GM18511 (cell line): ENCODE results near the gene SLC2A1.

ENCODE experiments used
- ATAC-seq: cut with Tn5 transposase; IDR thresholded peaks from one replicate; pipeline ENCODE4 v1.9.1; 2021; ENCODE audit warnings: mild to moderate bottlenecking, moderate library complexity; ENCODE audit not compliant: unreplicated experiment

The SLC2A1 gene

DNA sequence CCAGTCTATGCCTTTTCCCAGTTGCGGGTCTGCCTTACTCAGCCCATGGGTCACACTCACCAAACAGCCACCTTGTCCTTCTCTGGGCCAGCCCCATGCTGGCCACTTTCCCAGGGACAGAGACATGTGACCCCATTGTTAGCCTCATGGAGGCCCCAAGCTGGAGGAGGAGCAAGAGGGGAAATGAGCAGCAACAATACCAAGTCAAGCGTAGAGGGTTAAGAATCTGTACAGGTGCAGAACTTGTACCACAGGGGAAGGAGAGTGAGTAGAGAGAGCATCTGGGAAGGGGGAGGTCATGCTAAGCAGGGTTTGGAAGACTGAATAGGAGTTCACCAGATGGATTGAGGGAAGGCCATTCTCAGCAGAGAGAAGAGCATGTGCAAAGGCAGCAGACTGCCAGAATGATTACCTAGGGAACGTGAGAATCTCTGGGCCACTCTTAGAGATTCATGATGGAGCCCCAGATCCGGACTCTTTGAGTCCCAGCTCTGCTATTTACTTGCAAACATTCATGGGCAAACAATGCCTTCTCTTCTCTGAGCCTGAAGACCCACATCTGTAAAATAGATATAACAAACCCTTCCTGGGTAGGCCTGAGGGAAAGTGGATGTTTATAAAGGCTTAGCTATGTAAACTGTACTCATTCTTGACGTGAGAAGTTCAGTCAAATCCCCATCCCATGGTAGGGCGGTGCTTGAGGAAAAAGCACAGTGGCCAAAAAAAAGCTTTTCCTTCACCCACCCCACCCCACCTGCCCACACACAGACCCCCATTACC, 2.8 kb upstream of the SLC2A1 start:
- ATAC-seq, result no peak

GRCh38 chr1:42960566-42961311, 2.1 kb upstream of the SLC2A1 start:
- no peak for ATAC-seq

GRCh38 chr1:42960122-42960390, 1.4 kb upstream of the SLC2A1 start:
- no peak for ATAC-seq

- peak; percentile 58 for ATAC-seq
Measured at GRCh38 chr1:42957880-42958487, 684 bp downstream of the SLC2A1 start.

DNA sequence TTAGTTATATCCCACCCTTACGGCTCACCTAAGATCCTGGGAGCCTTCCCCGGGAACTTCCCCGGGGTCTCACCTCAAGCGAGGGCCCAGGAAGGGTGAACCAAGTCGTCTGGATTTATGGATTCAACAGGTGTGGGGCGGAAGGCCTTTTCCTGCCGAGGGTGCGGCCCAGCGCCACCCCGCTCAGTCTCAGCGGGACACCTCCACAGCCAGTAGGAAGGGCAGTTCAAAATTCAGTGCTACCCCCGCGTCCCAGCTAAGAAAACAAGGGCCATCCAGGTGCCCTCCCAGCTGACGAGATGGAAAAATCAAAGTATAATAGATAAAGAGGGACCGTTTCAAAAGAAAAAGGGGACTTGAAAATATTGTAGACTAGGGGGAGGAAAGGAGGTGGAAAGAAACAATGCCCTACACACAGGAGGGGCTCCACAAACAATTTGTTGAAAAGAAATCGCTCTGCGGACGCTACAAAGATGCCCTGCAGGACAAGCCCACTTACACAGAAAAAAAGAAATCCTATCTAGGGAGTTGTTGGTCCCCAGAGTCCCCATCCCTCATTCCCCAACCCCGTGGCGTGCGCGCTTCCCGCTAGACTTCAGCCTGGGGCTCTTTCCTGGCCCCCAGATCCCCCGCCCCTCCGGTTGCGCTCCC, 1.3 kb downstream of the SLC2A1 start:
- no peak for ATAC-seq

DNA sequence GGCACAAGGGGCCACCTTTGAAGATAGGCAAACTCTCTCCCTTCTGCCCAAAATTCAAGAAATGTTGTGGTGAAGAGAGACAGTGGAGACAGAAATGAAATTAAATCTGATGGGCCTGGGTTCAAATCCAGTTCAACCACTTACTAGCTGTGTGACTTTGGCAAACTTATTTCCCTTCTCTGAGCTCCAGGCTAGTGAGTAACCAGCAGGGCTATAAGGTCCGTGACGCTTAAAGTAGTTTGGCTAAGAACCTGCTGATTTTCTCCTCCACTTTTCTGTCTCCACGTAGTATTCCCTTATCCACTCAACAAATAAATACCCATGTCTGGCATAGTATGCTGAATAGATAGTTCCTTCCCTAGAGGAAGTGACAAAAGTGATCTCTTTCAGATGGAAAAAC, 1.9 kb downstream of the SLC2A1 start:
- ATAC-seq, result no peak

- ATAC-seq, result no peak
Measured at GRCh38 chr1:42955311-42956063, 3.2 kb downstream of the SLC2A1 start.

- no peak for ATAC-seq
Measured at GRCh38 chr1:42953182-42954180, 5.2 kb downstream of the SLC2A1 start.

DNA sequence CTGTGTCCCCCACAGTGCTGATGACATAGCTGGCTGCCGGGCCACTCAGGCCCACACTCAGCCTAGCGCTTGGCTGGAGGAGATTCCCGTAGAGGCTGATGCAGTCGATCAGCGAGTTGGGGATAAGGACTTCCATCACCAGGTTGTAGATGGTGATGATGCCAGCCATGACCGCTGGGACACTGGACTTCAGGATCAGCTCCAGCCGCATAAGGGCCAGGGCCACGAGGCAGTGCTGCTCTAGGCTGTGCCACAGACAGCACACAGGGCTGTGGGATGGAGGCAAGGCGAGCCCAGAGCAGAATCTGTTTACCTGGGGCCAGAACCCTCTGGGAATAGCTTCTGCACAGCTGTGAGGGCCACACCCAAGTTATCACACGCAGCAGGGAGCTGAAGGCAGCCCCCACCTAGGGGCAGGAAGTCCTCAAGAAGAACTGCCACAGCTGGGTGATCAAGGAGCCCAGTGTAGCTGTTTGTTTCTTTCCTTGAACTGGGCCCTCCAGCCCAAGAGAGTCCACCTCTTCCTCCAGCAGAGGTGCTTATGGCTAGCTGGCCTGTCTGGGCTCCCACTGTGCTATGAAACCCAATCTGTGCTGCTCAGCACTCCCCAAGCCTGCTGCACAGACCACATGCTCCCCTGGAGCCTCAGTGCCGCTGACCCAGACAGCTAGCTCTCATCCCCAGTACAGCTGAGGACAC, 6.2 kb downstream of the SLC2A1 start:
- peak; percentile 59 for ATAC-seq

GRCh38 chr1:42951588-42951987, 7.1 kb downstream of the SLC2A1 start:
- ATAC-seq, result no peak

DNA sequence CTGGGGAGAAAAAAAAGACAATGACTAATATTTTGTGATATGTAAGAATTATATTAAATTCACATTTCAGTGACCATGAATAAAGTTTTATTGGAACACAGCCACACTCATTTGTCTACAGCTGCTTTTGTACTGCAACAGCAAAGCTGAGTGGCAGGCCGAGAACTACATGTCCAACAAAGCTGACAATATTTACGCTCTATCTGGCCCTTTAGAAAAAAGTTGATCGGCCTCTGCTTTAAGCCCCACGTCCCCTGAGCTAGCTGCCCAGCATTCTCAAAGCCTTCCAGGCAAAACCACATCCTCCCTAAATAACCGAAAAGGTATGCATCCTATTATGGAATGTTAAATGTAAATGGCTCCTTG, 8.6 kb downstream of the SLC2A1 start:
- ATAC-seq, result no peak

GRCh38 chr1:42949312-42950115, 9.2 kb downstream of the SLC2A1 start:
- no peak for ATAC-seq

DNA sequence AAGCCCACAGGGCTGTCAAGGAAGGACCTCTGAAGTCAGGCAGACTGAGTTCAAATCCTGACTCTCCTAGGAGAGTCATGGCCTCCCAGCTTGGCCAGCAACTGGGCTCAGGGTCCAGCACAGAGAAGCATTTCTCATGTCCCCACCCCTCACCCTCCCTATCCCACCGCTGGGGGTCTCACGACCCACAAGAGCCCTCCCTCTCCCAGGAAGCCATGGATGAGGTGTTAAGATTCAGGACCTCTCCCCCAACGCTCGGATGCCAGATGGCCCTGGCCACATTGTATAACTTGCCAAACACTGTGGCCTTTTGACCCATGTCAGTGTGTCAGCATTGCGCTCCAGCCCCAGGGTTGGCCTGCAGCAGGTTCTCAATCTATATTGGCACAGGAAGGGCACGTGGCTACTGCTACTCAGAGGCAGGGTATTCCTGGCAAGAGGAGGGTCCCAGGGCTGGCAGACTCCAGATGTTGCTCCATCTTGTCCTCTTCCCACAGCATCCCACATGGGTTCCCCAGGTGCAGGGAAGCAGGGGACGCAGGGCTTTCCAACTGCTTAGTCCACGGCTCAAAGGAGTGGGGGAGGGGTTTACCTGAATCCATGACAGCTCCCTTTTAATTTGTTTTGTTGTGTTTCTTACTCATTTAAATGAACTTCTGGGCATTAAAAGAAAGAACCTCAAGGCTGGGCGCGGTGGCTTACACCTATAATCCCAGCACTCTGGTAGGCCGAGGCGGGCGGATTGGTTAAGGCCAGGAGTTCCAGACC, 10.5 kb downstream of the SLC2A1 start:
- no peak for ATAC-seq

GRCh38 chr1:42947117-42947516, 11.6 kb downstream of the SLC2A1 start:
- ATAC-seq, result no peak

DNA sequence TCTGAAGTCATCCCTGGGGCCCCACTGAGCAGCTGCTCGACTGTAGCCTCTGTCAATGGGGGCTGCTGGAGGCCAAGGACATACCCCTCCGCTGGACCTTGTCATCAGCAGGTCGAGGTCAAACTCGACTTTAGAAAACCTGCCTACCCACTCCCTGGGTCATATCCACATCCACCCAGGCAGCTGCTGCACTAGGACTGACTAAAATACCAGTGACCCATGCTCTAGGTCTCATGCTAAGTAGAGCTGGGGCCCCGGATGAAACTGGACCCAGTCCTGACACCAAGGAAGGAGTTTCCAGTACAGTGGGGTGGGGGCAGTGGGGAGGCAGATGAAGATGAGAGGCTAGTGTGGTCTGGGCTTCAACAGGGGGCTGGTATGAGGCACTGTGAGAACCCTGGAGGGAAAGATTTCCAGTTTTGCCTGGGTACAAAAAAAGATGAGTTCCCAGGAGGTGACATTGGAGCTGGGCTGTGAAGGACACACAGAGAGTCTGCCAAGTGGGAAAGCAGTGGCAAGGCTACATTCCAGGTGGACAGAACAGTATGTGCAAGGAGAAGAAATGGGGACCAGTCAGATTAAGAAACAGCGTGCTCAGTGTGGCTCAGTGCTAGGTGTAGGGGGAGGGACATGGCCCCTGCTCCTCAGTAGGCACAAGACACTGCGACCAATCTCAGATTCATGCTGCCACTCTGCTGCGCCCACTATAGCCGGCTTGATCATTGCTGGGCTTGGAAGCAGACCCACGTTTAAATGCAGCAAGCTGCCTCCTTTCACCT, 12.4 kb downstream of the SLC2A1 start:
- ATAC-seq, result no peak

DNA sequence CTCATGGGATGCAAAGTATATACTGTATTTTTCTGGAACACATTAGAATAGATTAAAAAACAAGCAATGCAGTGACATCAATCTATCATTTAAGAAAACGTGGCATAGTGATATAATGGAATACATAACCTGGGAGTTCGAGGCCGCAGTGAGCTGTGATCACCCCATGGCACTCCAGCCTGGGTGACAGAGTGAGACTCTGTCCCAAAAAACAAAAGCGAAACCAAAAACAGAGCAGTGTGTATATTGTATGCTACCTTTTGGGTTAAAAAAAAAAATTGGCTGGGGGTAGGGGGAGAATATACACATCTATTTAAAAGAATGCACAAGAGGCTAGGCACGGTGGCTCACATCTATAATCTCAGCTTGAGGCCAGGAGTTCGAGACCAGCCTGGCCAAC, 13.5 kb downstream of the SLC2A1 start:
- ATAC-seq, result no peak
